ENCODE results near the gene NPRL2.

Gene NPRL2

DNA sequence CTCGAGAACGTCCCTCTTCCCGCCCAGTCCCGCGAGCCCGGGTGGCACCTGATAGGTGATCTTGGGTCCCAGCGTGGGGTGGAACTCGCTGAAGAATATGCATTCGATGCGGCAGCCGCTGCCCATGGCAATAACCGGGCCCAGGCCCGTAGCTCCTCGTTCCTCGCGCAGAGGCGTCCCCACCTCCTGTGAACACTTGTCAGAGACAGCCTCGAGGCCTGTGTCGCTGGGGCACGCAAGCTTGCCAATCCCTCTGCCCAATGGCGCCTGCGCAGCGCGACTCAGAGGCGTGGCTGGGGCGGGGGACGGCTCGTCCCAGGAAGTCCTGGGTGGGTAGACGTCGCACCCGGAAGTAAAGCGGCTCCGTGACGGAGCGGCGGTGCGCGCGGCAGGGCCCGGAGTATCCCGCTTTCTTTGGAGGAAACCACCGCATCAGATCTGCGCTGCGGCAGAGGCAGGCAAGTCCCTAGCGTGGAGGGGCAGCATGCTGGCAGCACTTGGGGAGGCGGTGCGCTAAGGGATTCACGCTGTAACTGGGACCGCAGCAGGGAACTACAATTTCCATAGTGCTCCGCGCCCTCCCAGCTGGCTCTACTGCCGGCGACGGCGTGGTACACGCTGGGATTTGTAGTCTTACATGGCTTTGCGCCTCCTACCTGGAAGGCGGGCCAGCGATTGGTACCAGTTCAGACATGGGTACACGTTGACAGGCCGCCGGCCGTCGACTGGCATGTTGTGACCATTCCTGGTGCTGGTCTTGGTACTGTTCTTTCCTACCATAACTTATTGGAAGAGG lies at the start of gene NPRL2, which contains the start of gene CYB561D2:
TSS of gene NPRL2 (minus strand) at position 249 of the 796 bp plus-strand sequence. CDS start at position 126, 123 bp downstream.
TSS of gene CYB561D2 (plus strand) at position 336 of the 796 bp plus-strand sequence. CDS start 572 bp downstream, outside the sequence.
- peak; percentile 99 for DNase-seq

DNA sequence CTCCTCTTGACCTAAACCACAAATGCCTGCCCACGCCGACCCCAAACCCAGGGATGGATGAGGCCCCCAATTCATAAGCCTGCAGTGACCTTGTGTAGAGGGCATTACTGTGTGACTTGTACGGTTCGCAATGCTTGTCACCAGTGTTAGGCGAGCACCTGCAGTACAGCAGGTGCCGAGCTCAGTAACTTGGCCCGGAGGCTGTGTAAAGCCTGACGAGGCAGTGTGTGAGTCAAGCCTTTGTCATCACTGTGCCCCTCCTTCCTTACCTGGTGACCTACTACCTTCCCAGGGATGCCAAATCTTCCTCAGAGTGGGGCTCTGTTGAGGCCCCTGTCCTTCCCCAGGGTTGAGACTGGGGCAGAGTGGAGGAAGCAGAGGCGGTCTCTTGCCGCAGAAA lies 45.9 kb upstream of the NPRL2 start:
- DNase-seq, result no peak

DNA sequence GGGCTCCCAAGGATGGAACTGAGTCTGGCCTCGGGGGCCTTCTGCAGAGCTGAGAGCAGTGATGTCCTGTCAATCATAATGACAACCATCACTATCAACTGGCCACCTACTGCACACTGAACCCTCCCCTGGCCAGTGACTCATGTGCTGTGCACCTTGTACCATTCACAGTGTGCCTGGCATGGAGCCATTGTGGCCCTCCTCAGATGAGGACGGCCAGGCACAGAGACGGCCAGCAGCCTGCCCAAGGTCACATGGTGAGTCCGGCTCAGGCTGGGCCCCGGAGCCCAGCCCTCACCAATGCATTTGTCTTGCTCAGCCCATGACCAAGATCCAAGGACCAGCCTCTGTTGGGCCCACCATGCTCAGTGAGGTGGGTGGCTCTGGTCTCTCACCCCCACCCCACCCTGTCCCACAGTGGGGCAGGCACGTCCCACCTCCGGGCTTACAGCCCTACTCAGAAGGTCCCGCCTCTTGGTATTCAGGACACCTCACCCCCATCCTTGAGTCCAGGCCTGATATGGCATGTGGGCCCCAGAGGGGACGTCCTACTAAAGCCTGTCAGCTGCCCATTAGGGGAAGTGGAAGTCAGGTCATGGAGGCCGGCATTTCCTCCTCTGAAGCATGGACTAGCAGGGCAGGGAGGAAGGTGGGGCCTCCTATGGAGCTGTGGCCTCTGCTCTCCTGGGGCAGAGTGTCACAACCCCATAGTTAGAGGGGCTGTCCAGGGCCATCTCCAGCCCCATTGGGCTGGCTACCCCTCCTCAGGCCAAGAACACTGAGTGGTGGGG lies 44.7 kb upstream of the NPRL2 start:
- DNase-seq, result no peak

DNA sequence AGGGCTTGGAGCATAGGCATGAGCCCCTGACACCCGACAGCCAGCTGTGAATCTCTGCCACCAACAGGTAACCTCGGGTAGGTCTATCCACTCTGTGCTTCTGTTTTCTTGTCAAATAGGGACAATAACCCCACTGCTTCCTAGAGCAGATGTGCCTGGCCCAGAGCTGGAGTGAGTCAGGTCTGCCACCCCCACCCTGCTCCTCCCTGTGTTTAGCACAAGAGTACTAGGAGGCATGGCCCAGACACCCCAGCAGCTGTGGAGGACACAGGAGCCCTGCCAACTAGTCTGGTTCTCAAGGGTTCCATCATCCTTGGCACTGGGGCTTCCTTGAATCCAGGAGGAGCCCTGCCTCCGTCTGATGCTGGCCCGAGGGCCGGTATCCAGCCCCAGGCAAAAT lies 42.5 kb upstream of the NPRL2 start:
- DNase-seq, result no peak

DNA sequence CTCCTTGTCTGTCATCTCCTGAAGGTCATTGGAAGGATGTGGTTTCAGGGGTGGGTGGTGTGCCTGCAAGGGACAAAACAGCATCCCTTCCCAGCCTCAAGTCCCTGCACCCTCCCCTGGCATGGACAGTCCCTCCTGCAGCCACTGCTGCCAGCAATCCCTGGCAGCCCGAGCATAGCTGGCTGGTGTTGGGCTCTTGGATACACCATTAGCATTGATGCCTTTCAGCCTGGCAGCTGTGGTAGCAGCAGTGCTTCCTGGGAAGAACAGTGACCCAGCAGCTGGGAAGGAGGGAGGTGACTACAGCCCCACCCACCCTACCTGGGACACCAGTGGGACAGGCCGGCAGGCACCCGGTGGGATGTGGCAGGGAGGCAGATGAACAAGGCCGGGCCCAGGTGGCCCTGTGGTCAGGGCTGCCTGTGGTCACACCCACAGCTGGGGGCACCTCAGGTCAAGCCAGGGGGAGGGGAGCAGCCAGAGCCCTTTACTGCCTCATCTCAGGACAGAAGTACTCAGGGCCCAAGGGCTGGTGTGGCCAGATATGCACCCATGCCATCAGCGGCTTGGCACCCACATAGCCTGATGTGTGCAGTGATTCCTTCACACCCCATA lies 41.6 kb upstream of the NPRL2 start:
- no peak for DNase-seq

DNA sequence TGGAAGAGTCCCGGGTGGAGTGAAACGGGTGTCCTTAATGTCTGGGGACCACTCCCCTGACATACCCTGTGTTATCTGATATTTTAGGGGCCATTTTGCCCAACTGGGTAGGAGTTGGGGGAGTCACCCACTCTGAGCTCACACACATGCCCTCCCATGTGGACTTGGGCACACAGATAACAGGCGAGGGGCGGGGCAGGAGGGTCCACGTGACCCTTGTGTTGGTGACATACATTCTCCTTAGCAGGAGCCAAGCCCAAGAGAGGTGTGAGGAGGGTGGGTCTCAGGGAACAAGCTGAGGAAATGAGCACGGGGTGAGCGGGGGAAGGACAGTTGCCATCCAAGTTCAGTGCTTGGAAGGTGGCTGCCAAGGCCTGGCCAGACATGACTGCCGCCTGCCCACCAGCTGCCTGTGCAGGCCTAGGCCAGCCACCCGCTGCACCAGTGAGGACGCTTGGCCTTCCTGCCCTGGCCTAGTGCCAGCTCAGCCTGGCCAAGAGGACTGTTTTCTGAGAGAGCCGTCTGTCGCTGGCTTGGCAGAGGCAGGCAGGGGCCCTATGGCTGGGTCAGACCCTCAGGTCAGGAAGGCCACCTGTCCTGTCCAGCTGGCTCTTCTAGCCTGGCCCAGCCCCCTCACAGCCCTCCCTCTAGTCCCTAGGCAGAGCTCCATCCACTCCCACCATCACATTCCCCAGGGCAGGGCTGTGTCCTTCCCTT lies 40.1 kb upstream of the NPRL2 start:
- DNase-seq, result no peak

DNA sequence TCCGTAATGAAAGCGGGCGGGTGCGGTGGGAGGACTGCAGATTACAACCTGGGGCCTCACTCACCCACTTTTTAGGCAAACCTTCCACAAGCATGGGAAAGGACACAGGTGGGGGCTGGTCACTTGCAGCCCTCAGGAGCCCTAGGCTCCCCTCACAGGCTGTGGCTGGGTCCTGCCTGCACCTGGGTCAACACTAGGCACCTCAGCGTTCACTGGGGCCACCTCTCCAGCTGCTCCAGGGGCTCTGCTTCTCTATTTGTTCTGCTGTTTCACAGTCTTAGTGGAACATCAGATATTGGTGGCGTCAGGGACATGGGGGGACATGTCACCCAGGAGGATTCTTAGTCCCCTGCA lies 38.8 kb upstream of the NPRL2 start:
- DNase-seq, result no peak

DNA sequence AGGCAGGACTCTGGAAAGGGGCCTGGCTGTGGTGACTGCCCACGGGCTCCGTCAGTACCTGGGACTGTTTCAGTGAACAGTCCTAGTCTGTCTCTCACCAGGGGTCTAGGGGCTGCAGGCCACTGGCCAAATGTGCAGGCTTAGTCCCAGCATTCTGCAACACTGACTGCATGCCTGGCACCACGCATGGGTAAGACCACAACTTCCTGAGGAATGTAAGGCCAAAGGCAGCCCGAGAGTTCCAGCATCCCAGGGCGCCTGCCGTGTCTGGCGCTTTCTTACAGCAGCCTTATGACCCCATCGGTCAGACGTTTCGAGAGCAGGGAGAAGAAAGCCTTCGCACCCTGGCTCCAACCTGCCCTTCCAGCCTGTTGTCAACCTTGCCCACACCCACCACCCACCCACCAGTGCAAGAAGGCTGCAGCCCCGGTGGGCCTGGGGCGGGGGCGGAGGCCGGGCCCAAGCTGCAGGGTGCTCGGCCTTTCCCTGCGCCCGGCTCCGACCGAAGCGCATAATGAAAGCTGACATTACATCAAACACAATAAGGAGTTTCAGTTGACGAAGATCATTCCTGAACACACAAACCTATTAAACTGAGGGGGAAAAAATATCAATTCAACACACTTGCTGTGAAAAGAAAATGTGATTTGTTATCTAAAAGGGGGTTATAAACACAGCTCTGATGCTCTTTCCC lies 38.3 kb upstream of the NPRL2 start:
- DNase-seq, result no peak

DNA sequence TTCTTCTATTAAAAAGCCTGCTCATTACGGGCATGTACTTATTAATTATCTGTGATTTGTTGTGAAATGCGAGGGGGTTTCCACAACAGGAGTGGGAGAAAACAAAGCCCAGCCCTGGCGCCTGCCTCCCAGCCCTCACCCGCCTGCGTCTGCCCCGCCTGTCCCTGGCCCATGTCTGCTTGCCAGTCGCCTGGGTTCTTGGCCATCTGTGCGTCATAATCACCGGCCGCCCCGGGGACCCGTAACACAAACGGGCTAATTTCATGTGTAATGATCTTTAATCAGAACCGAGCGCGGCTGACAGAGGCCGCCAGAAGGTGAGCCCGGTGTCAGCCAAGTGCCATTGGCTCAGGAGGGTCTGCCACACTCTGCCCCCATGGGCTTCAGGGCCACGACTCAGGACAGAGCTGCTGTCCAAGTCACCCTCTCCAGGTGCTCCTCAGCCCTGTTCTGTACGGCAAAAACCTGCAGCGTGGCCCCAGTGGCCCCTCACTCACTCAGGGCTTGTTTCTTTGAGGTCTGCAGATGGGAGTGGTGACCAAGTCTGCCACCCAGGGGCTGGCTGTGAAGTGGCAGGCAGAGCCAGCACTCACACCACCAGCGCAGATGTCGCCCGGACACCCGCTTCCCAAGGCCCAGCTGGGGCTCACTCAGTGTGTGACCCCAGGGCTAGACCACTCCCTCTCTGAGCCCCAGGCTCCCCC lies 37.6 kb upstream of the NPRL2 start:
- no peak for DNase-seq

DNA sequence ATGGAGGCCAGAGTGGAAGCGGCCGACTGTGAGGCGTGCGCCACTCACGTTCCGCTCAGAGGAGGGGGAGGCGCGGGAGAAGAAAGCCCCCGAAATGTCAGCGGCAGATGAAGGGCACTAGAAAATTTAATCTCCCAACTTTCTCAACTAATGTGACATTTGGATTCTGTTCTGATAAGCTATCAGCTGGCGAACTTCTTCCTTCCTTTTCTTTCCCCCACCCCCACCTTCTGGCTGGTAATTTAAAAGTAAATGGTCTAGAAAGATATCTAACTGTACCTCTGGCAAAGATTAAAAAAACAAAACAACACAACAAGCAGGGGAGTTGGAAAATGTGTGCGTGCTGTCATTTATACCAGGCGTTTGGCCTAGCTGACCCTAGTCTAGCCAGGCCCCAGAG lies 35.2 kb upstream of the NPRL2 start:
- DNase-seq, result no peak

DNA sequence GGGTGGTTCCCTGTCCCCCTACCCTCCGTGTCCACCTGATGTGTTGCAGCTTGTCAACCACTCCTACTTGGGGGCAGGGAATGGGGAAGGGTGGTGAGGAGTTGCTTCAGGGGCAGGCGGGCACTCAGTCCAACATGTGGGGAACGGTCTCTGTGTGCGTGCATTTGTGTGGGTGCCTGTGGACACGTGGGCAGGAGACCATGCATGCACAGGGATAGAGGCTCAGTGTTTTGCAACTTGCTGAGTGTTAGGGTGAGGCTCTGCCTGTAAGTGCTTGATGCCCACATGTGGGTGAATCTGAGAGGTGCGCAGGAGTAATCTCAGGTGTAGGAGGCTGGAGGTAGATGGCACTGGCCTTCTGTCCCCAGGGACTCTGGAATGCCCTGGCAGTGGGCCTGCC lies 33.2 kb upstream of the NPRL2 start:
- no peak for DNase-seq

DNA sequence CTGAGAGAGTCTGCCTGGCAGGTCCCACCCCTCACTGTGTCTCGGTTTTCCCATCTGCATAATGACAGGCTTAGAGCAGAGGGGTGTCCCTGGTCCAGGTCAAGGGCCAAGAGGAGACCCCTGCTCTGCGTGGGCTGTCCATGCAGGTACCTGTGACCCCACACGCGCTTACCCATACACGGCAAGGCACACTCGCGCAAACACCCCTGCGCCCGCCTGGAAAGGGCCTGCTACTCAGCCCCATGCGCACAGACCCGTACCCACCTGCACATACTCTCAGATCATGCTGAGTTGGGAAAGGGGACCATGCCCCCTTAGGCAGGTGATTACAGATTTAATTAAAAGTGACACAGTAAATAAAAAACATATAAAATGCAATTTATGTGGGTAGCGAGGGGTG lies 32.1 kb upstream of the NPRL2 start:
- DNase-seq, result no peak

DNA sequence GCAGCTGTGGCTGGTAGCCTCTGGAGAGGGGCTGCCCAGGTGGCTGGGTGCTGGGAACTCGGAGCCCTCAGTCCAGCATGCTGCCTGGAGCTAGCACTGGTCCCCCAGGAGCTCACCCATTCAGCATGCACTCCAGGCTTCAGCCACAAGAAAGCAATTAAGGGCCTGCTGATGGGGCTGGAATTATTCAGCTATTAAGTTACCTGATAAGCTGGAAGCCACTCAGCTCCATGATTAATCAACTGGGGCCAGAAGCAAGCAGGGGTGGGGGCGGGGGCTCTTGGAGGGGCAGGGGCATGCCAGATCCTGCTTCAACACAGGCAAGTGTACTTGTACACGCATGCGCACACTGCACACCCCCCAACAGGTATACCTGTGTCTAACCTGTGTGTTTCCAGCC lies 30.8 kb upstream of the NPRL2 start:
- no peak for DNase-seq

DNA sequence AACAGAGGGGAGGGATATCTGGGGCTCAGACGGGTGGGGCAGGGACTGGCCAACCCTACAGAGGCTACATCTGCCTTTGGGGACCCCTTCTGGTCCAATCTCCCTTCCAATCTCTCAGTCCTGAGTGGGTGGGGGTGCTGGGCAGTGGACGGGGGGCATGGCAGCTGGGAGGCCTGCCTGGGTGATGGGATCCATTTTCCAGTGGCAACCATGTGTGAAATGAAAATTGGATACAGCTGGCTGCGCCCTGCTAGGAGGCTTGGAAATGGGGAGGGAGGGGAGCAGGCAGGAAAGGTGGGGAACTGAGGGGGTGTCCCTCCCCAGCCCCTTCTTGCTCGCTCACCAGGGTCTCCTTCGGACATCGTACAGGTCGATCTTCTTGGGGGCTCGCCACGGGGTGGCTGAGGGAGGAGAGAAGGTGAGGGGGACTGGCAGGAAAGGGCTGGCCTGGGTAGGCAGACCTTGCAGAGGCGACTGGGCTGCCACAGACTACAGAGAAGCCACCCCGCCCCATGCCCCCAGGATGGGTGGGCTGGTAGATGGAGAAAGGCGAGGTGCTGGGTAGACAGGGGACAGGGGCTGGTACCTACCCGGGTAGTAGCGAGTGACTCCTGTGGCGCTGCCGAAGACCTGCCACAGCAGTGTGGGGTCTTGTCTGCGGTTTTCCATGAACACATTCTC lies 30.0 kb upstream of the NPRL2 start:
- DNase-seq, result no peak

DNA sequence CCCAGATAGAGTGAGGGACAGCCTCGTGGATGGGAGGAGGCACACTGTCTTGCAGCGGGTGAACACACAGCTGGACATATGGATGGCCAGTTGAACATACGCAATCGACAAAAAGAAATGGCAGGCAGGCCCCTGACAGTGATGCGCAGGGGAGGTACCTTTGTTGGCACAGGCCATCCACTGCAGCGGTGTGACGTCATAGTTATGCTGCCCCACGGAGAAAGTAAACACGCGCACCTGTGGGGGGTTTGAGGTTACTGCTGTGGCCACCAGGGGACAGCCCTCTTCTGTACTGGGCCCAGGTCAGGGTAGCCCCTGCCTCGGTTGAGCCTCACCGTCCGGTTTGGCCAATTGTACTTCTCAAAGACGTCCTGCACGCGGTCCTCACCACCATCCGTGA lies 28.2 kb upstream of the NPRL2 start:
- DNase-seq, result no peak

DNA sequence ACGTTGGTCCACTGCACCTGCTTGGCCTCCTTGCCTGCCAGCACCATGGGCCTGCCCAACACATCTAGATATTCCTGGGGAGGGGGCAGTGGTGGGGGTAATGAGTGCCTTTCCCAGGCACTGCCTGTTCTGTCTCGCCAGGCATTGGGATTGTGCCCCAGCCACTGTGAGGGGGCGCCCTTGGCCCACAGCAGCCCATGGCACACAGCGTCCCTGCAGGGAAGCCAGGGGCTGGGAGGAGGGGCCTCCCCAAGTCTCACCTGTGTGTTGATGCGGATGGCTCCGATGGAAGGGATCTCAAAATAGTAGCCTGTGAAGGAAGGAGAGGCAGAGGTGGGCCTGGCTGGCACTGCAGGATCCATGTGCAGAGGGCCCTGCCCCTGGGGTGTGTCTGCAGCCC lies 27.4 kb upstream of the NPRL2 start:
- DNase-seq, result no peak

DNA sequence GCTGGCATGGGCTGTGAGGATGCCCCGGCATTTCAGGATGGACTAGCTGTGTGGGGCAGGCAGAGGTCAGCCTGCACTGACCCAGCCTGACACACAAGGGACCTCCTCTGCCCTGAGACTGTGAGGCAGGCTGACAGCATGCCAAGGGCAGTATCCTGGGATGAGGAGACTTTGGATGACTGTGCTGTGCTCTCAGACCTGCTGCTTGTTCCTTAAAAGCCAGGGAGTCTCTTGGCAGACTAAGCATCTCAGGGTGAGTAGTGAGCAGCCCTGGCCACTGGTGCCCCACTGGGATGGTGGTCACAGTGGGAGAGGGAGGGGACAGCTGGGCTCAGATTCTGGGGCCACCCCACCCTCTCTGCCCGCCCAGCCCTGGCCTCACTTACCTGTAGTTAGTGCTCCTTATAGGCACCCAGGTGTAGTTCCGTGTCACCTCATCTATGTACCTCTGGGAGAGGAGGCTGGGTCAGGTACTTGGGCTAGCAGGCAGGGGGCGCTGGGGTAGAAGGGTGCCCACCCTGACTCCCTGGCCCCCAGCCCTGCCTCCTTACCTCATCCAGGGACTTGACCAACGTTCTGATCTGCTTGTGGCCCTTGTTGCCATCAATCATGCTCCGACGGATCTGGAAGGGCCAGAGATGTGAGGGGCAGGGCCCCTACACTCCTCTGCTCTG lies 24.8 kb upstream of the NPRL2 start:
- DNase-seq, result no peak

DNA sequence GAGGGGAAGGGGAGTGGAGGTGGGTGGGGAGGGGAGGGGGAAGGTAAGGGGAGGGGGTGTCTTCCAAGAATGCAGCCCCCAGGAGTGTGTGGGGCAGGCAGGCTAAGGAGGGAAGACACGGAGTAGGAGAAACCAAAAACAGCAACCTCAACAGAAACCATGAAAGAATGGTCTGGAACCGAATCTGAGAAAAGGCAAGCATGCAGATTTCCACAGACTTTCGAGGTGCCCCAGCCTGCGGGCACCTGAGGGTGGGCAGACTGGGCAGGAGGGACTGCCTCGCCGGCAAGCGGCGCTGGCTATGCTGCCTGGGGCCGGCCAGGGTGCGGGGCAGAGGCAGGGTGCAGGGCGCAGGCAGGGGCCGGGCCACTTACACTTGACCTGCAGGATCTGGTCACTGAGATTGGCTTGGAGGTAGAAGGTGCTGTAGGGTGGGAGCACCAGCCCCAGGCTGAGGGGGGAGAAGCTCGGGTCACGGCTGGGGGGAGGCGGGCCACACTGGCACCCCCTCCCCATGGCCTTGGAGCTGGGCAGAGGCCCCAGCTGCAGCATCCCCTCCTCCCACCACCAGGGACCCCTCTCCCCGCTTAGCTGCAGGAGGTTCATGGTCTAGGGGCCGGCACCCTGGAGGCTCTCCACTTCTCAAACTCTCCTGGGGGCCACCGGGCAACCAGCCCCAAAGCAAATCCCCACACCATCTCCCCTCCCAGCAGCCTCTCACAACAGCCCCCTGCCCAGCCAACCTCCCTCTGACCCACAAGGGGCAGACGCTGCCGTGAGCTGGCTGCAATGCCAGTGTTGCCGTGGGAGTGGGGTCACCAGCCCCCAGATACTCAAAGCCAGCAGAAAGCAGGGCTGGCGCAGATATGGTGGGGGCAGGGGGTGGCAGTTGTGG lies 24.0 kb upstream of the NPRL2 start:
- no peak for DNase-seq
